HG03520 (cell line): ENCODE results near the gene ADAMTS17.
A peak's percentile ranks its signal among the peaks of the same experiment; 100 is the strongest.

Experiments
- ATAC-seq: cut with Tn5 transposase; IDR thresholded peaks from one replicate; pipeline ENCODE4 v1.9.1; 2021; ENCODE audit warnings: mild to moderate bottlenecking, moderate library complexity; ENCODE audit not compliant: unreplicated experiment

Gene ADAMTS17, protein sequence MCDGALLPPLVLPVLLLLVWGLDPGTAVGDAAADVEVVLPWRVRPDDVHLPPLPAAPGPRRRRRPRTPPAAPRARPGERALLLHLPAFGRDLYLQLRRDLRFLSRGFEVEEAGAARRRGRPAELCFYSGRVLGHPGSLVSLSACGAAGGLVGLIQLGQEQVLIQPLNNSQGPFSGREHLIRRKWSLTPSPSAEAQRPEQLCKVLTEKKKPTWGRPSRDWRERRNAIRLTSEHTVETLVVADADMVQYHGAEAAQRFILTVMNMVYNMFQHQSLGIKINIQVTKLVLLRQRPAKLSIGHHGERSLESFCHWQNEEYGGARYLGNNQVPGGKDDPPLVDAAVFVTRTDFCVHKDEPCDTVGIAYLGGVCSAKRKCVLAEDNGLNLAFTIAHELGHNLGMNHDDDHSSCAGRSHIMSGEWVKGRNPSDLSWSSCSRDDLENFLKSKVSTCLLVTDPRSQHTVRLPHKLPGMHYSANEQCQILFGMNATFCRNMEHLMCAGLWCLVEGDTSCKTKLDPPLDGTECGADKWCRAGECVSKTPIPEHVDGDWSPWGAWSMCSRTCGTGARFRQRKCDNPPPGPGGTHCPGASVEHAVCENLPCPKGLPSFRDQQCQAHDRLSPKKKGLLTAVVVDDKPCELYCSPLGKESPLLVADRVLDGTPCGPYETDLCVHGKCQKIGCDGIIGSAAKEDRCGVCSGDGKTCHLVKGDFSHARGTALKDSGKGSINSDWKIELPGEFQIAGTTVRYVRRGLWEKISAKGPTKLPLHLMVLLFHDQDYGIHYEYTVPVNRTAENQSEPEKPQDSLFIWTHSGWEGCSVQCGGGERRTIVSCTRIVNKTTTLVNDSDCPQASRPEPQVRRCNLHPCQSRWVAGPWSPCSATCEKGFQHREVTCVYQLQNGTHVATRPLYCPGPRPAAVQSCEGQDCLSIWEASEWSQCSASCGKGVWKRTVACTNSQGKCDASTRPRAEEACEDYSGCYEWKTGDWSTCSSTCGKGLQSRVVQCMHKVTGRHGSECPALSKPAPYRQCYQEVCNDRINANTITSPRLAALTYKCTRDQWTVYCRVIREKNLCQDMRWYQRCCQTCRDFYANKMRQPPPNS

DNA sequence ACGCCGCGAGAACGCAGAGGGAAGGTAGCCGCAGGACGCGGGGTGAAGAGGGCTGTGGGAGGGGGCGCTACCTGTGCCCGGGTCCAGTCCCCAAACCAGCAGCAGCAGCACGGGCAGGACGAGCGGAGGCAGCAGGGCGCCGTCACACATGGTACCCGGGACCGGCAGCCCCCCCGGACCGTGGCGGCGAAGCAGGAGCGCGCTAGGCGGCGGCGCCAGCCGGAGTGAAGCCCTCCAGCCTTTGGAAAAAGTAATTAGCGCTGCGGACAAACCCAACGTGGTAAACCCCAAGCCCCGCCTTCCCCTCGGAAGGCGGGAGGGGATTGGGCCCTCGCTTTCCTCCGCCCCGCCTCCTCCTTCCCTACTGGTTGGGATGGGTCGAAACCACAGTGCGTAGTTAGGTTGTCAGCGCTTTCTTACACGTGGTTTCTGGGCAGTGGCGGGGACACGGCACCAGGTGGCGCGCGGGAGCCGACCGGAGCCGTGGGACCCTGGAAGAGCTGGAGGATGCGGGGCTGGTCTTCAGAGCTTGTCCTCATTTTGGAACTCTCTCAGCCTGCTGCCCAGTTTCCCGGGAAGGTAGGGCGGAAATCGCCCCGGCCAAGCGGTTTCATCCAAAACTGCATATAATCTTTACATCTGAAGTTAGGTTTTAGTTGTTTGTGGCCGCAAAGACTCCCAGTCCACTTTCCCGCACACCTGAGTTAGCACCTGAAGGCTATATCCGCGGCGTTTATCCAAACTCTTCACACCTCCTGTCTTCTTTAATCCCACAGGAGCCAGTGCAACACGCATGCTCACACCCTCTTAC lies at the start of gene ADAMTS17:
TSS of gene ADAMTS17 (minus strand) at position 226 of the 811 bp plus-strand sequence. CDS start at position 150, 76 bp downstream.
- ATAC-seq, result peak; percentile 99

DNA sequence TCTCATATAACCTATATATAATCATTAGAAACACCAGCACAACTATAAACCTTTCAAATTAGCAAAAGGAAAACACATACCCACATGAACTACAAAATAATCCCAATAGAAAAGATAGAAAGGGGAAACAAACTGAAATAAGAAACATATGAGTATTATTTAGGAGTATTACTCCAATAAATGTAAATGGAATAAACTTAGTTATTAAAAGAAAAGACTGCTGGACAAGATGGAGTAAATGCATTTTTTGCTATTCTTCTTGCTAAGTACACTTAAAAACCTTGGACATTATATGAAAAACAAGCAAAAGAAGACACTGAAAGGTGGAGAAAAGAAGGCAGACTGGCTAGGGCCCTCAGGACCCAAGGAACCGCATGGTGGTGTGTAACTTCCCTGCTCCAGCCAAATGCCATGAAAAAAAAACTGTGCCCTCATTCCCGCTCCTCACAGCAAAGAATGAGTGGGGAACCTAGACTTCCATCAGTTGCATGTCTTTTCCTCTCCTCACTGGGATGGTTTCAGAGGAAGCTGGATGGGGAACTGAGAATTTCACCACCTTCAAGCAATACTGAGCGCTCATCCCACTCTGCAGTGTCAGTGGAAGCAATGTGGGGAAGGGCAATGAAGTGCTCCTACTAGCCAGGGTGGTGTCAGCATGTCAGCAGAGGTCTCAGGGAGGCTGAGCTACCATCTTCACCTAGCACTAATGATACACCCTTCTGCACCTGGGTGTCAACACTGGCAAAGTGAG lies 43.7 kb upstream of the ADAMTS17 start:
- no peak for ATAC-seq

DNA sequence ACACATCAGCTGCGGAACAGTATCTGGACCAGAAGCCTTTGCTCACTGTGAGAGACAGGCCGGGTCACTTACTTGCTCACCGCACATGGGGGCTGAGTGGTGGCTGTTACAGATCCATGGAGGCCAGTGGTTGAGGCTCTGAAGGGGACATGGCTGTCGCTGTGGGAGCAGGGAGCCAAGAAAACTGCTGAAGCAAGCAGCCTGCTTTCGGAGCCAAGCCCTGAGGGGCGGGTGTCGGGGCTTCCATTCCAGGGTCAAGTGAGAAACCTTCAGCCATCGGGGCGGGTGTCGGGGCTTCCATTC lies 42.3 kb upstream of the ADAMTS17 start:
- no peak for ATAC-seq

DNA sequence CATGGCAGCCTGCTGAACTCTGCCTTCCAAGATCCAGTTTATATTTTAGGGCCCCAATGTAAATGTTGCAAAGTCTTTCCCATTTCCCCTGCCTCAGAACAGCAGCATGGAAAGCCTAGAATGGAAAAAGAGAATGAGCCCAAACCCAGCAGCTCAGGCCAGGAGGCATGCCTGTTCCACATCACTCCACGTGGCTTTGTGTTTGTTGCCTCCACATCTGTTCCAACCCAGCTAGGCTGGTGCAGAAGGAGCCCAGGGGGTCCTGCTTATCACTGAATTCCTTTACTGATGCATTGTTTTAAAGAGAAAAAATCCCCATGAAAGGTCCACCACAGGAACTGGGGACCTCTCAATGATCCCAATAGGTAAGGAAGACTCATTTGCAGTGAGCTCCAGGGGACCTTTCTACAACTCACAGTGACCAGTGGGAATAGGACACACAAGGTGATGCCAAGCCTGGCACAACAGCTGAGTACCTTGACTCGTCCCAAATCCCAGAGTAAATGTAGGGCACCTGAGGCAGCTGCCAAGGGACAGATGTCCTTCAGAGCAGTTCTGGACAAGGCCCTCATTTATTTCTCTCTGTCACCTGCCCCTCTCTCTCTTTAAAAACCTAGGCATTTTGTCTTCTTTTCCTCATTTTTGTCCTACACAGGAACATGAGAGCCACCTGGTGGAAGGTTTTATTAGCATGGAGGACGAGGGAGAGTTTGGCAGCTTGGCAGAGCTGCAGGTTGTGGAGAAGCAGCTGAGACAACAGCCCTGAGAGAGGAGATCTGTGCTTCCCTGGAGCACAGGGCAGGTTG lies 41.7 kb upstream of the ADAMTS17 start:
- ATAC-seq, result no peak

DNA sequence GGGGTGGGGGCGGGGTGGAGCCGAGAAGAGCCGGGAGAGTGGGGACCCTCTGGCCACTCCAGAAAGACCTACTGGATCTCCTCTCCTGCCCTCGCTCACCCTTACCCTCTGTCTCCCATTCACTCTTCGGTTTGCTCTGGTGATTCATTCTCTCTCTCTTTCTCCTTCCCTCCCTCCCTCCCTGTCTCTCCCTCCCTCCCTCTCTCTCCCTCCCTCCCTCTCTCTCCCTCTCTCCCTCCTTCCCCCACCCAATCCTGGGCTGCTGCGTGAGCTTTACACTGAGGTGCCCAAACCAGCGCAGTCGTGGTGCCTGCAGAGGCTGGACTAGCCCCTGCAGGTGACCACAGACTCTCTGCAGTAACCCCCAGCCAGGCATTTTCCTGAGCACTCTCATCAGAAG lies 32.2 kb upstream of the ADAMTS17 start:
- ATAC-seq, result no peak

DNA sequence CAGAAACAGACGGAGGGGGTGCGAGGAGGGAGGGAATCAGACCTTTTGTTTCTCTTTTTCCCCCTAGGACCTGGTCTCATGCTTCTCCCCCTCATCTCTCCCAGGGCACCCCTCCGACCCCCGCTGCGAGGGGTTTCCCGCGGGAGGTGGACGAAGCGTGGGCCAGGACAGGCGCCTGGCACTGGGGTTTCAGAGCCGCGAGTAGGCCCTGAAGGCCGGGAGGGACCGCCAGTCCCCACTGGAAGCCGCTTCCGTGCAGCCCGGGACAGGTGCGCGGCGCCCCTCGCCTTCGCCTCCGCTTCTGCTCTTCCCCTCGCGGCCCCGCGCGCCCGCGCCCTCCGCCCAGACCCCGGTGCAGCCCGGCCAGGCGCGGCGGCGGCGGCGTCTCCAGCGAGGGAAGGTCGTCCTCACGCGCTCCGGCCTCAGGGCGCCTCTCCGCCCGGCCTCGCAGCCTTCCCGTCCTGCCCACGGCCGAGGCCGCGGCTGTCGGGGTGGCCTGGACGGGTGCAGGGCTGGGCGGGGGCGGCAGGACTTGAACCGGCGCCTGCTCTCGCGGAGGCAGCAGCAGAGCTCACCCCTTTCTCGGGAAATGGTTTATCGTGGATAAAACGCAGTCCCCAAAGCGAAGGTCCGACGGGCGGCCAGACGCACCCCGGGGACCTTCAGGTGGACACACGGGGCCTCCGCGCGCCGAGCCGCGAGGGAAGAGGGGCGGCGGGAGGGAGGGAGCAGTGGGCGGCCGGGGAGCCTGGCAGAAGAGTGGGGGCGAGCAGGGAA lies 31.5 kb upstream of the ADAMTS17 start:
- ATAC-seq, result no peak

DNA sequence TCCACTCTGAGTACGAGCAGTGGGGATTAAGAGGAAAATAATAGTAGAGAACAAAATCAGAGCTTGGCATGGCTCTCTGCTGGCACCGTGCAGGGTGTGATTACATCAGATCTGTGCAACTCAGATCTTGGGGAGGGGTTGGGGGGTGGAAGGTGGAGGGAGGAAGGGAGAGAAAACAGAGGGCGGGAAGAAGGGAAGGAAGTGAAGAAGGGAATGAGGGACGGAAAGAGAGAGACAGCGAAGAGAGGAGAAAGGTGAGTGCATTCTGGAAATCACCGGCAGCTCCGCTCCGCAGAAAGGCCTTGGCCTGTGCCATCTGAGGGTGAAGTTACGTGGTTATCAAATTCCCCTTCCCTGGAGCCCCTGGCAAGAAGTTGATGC lies 31.0 kb upstream of the ADAMTS17 start:
- no peak for ATAC-seq

DNA sequence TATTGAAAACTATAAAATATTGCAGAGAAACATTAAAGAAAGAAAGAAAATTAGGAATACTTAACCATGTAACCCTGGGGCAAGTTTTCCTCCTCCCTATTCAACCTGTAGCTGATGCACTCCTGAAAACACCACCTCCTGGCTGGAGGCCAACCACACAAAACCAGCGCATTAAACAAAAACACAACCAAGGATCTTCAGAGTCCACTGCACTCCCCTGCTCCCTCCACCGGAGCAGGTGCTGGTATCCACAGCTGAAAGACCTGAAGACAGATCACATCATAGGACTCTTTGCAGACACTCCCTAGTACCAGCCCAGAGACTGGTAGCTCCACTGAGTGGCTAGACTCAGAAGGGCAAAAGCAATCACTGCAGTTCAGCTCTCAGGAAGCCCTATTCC lies 13.6 kb upstream of the ADAMTS17 start:
- no peak for ATAC-seq

DNA sequence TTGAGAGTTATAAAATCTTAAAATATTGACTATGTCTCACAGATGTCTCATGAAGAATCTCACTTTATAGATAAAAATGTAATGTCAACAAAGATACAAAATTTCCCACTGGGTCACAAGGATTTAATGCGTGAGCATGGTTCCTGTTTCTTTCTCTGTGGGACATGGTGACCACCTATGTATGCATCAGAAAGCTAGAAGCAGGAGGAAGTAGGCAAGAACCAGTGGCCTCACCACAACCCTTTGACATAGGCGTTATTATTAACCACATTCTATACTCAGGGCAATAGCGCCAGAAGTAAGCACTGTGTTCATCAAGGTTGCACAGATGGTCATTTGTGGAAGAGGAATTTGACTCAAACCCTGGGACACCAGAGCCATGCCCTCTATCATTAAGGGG lies 11.7 kb upstream of the ADAMTS17 start:
- ATAC-seq, result no peak

DNA sequence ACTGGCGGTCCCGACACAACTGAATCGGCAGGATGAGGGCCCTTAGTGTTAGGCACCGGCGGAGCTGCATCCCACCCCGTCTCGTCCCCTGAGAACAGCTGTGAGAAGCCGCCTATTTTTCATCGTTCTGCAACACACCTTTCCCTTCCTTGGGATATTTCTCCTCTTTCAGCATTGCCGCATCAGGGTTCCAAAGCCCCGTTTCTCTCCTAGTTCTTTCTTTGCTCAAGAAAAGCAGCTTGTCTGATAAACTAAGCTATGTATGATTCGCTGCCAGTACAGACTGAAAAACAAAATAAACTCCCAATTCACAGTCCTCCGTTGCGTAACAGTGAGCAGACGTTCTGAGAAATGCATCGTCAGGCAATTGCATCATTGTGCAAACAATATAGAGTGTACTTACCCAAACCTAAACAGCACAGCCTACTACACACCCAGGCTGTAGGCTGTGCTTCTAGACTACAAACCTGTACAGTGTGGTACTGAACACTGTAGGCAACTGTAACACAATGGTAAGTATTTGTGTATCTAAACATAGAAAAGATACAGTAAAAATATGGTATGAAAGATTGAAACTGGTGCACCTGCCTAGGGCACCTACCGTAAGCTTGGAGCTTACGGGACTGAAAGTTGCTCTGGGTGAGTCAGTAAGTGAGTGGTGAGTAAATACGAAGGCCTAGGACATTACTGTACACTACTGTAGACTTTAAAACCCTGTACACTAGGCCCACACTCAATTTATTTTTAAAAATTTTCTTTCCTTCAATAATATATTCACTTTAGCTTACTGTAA lies 8.9 kb upstream of the ADAMTS17 start:
- no peak for ATAC-seq

DNA sequence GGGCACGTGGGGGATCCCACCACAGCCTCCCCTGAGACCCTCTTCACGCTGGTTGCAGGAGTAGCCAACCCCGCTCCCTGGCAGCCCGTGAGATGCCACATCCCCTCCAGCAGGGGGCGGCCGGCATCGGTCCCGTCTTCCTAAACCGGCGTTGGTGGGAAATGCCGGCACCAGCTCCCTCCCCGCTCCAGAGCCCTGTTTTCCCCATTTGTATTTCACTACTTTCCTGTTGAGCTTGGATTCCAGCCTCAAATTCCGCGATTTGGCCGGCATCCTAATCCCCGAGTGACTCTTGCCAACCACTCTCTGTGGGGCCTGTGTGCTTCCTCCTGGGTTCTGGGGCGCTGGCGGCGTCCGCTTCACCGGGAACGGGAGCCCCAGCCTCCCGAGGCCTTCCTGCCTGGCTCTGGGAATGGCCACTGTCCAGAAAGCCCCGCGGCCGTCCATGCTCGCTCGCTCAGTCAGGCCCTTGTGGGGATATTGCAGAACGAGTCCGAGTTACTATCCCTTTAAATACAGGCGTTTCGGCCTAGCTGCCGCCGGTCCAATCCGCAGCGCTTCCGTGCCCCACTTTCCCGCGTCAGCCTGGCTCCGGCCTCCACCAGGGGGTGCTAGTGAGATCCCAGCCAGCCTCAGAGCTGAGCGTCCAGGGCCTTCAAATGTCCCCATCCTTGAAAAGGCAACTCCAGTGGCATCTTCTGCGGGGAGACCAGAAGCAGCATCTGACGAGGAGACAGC lies 8.1 kb upstream of the ADAMTS17 start:
- peak; percentile 82 for ATAC-seq

DNA sequence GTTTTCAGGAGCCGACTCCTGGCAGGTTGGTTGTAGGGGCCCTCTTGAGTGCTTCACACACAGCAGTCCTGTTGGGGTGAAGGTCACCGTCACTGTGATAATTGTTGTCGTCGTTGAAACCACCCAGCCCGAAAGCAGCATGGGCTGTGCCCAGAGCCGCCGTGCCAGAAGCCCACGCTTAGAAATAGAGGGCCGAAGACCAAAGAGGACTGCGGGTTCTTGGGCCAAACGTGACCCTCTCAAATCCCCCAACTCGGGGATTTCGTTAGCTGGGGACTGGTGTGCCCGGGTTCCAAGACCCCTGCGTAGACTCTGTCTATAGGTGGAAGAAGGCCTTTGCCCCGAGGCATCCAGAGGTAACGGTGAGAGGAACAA lies 7.5 kb upstream of the ADAMTS17 start:
- ATAC-seq, result no peak

DNA sequence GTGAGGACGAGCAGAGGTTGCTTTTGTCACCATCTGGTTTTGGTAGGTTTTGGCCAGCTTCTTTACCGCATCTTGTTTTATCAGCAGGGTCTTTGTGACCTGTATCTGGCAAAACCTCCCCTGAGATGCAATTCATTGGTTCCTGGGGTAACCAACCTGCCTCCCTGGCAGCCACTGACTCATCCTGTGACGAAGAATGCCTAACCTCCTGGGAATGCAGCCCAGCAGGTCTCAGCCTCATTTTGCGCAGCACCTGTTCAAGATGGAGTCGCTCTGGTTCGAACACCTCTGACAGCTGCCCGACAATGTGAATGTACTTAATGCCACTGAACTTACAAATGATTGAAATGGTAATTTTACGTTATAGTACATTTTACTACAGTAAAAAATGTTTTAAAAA lies 6.8 kb upstream of the ADAMTS17 start:
- ATAC-seq, result no peak

DNA sequence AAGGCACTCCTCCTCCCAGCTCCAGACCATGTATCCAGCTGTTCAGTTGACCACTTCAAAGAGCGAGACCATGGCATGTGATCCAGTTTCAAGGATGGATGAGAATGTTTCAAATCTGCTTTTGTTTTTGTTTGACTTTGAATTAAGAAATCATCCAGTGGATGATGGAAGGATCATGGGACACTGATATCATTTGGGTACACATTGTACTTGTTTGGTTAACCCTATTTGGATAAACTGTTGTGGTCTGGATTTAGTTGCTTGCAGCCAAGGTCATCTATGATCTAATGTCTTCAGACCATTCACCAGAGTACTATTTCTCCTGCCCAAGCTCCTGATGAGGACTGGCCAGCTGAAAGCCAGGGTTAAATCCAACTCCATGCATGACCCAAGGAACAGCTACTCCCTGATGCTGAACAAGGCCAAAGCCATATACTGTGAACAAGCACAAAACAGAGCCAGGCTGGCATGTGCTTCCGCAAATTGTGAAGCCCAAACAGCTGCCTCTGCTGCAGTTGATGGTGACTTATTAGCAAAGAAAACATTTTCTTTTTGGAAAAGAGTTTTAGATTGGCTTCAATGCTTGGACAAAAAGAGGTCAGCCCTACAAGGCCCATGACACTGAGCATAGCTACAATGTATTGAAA lies 5.2 kb upstream of the ADAMTS17 start:
- no peak for ATAC-seq

DNA sequence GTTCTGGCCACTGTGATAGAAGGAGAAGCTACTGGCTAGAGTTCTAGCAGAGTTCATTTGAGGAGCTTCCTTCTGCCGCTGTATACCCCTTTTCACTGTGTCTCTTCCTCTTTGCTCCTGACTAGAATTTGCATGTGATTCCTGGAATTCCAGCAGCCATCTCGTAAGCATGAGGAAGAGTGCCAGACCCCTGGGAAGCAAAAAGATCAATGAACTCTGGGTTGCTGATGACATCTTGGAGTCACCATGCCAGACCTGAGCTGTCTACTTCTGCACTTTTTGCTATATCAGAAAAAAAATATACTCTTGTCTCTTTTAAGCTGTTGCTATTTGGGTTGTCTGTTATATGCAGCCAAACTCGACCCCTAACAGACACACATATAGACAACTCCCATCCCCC lies 3.7 kb upstream of the ADAMTS17 start:
- ATAC-seq, result no peak

DNA sequence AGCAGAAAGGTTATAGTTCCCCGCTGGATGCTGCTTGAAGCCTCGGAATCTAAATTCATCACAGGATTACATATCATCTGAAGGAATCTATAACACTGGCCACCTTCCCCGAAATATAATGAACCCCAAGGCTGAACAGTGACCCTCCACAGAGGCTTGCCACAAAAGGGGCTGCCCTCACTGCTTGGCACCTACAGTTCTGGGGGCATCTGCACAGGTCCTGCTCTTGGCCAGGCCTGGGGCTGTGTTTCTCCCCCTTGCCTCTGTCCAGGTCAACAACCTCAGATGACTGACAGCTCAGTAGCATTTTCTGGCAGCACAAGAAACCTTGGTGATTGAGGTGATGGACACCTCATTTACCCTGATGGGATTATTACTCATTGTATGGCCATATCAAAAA lies 1.5 kb upstream of the ADAMTS17 start:
- ATAC-seq, result no peak

DNA sequence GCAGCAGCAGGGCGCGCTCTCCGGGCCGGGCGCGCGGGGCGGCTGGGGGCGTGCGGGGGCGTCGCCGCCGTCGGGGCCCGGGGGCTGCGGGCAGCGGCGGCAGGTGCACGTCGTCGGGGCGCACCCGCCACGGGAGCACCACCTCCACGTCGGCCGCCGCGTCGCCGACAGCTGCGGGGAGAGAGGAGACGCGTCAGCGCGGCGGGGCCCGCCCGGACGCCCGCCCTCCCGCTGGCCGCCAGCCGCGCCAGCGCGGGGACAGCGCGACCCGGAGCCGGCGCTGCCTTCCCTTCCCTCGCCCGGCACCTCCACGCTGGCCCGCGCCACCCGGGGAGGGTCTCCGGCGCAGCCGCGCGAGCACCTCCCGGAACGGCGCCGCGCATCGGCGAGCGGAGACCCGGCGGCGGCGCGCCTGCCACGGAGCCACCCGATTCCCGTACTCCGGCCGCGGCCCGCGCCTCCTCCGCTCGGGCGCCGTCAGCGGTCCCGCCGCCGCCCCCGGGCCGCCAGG lies 481 bp downstream of the ADAMTS17 start:
- ATAC-seq, result no peak
